A549 (cell line): ENCODE results near the gene KRT15. TPM values are rescaled to one million over a fixed set of nuclear protein-coding genes. Genes with fewer than 3 reads are reported as not detected.
A peak's percentile ranks its signal among the peaks of the same experiment; 100 is the strongest.

Experiments used
- ATAC-seq, 2 experiments: fragments of 200-7000 bp in 1 of 2; fragments of >200 bp in 1 of 2; cut with Nextera tagmentation in 1 of 2; cut with Tn5 transposase in 1 of 2; 3 replicates each; pipeline versions ENCODE4 v1.8.0 to v1.9.1; 2018 to 2020; ENCODE audit warnings: mild to moderate bottlenecking in 1 of 2, moderate library complexity in 1 of 2
- CTCF ChIA-PET: fragments of 300-600 bp; sonication (Branson Sonifier 250); formaldehyde crosslinking; extraction: SDS; loops from one replicate; lab custom pipeline; 2021; ENCODE audit warnings: antibody characterized with exemption, inconsistent platforms; lab: Yijun Ruan, JAX
- POLR2A ChIA-PET: fragments of 350-600 bp; formaldehyde crosslinking; extraction: SDS; loops from one replicate; lab custom pipeline; 2021; ENCODE audit warnings: antibody characterized with exemption, inconsistent platforms; lab: Yijun Ruan, JAX
- DNase-seq, 2 experiments: peaks; one replicate each; pipeline versions ENCODE4 v3.0.0 to v3.0.0-alpha.2; 2011 to 2016; ENCODE audit warnings: low read depth in 1 of 2, low spot score in 1 of 2
- FAIRE-seq: peaks from 2 replicates; lab custom pipeline; 2011; peaks lifted over from hg19 to GRCh38; lab: Jason Lieb, UNC
- H3K27ac ChIP-seq, 2 experiments: fragments of >200 bp; sonication (Bioruptor Twin); formaldehyde crosslinking; 3 replicates each; pipeline ENCODE4 v1.5.1; 2016 to 2017
- H3K4me1 ChIP-seq: fragments of >200 bp; sonication (Bioruptor Twin); formaldehyde crosslinking; 3 replicates; pipeline ENCODE4 v1.6.1; 2016
- H3K4me2 ChIP-seq: fragments of >200 bp; sonication (Bioruptor Twin); formaldehyde crosslinking; 3 replicates; pipeline ENCODE4 v1.6.1; 2016
- H3K4me3 ChIP-seq: fragments of >200 bp; sonication (Bioruptor Twin); formaldehyde crosslinking; 3 replicates; pipeline ENCODE4 v1.5.1; 2016
- H3K9me3 ChIP-seq: fragments of >200 bp; sonication (Bioruptor Twin); formaldehyde crosslinking; 3 replicates; pipeline ENCODE4 v1.6.1; 2016
- BHLHE40 ChIP-seq: IDR thresholded peaks from 2 replicates; pipeline ENCODE4 v1.6.1; 2012; ENCODE audit warnings: low read depth, low read length, inconsistent platforms
- CEBPB ChIP-seq, 2 experiments: fragments of >200 bp in 1 of 2; sonication (Bioruptor Twin) in 1 of 2; formaldehyde crosslinking in 1 of 2; IDR thresholded peaks; 2 replicates each; pipeline ENCODE4 v1.6.1; 2012 to 2016
- CHD4 ChIP-seq: fragments of 200-600 bp; sonication (generic); IDR thresholded peaks from 2 replicates; pipeline ENCODE4 v1.6.1; 2016; ENCODE audit warnings: antibody characterized with exemption, mild to moderate bottlenecking, borderline replicate concordance
- CTCF ChIP-seq: fragments of >200 bp; sonication (Bioruptor Twin); formaldehyde crosslinking; IDR thresholded peaks from 3 replicates; pipeline ENCODE4 v1.5.1; 2016
- ELK1 ChIP-seq: fragments of 150-350 bp; IDR thresholded peaks from 2 replicates; pipeline ENCODE4 v1.6.1; 2014; ENCODE audit warnings: low read depth, mild to moderate bottlenecking, low read length
- EP300 ChIP-seq, 2 experiments: fragments of >200 bp; sonication (Bioruptor Twin); formaldehyde crosslinking; IDR thresholded peaks; 2 replicates in 1 of 2; 3 replicates in 1 of 2; pipeline ENCODE4 v1.6.1; 2016 to 2017
- FOSL2 ChIP-seq, 2 experiments: fragments of 450-650 bp in 1 of 2; fragments of >200 bp in 1 of 2; sonication (Bioruptor Twin) in 1 of 2; formaldehyde crosslinking; IDR thresholded peaks; 2 replicates each; pipeline versions ENCODE4 v1.5.0 to v1.6.1; 2016 to 2020; ENCODE audit warnings: mild to moderate bottlenecking in 1 of 2, moderate library complexity in 1 of 2
- HDAC2 ChIP-seq: fragments of 200-600 bp; sonication (generic); IDR thresholded peaks from 2 replicates; pipeline ENCODE4 v1.6.1; 2016
- HOXB5 ChIP-seq: fragments of 250-450 bp; sonication (Bioruptor Pico); IDR thresholded peaks from 2 replicates; pipeline ENCODE4 v1.5.0; 2020; ENCODE audit warnings: mild to moderate bottlenecking, moderate library complexity
- KDM1A ChIP-seq: fragments of 200-600 bp; sonication (generic); IDR thresholded peaks from 2 replicates; pipeline ENCODE4 v1.6.1; 2016; ENCODE audit warnings: low read depth, mild to moderate bottlenecking
- MAZ ChIP-seq: fragments of 150-350 bp; IDR thresholded peaks from 2 replicates; pipeline ENCODE4 v1.6.1; 2014; ENCODE audit warnings: antibody characterized with exemption, low read depth, low read length, borderline replicate concordance
- MYC ChIP-seq: IDR thresholded peaks from 2 replicates; pipeline ENCODE4 v1.6.1; 2012; ENCODE audit warnings: mild to moderate bottlenecking, inconsistent platforms, low read length, improper control_type of control experiment, borderline replicate concordance
- NR3C1 ChIP-seq: fragments of >200 bp; sonication (Bioruptor Twin); formaldehyde crosslinking; IDR thresholded peaks from 3 replicates; pipeline ENCODE4 v1.6.1; 2017
- PBX3 ChIP-seq: IDR thresholded peaks from 2 replicates; pipeline ENCODE4 v1.6.1; 2012
- PHF8 ChIP-seq: fragments of 200-600 bp; sonication (generic); IDR thresholded peaks from 2 replicates; pipeline ENCODE4 v1.6.1; 2016; ENCODE audit warnings: low read depth, mild to moderate bottlenecking, antibody characterized with exemption, moderate library complexity, borderline replicate concordance
- POLR2A ChIP-seq: IDR thresholded peaks from 2 replicates; pipeline ENCODE4 v1.6.1; 2012; ENCODE audit warnings: mild to moderate bottlenecking, low read length
- RAD21 ChIP-seq, 2 experiments: fragments of >200 bp in 1 of 2; sonication (Bioruptor Twin) in 1 of 2; formaldehyde crosslinking in 1 of 2; IDR thresholded peaks in 1 of 2; conservative IDR thresholded peaks in 1 of 2; 2 replicates in 1 of 2; 3 replicates in 1 of 2; pipeline ENCODE4 v1.6.1; 2012 to 2018; ENCODE audit warnings: inconsistent platforms in 1 of 2
- RARB ChIP-seq: fragments of 250-450 bp; sonication (Bioruptor Pico); IDR thresholded peaks from 2 replicates; pipeline ENCODE4 v1.8.0; 2021; ENCODE audit warnings: mild to moderate bottlenecking, moderate library complexity
- RCOR1 ChIP-seq: fragments of 150-350 bp; IDR thresholded peaks from 2 replicates; pipeline ENCODE4 v1.6.1; 2014; ENCODE audit warnings: antibody characterized with exemption, low read length, low read depth
- RFX5 ChIP-seq: fragments of 450-650 bp; IDR thresholded peaks from 2 replicates; pipeline ENCODE4 v1.7.1; 2014; ENCODE audit warnings: antibody characterized with exemption, mild to moderate bottlenecking, moderate library complexity
- RNF2 ChIP-seq: fragments of 200-600 bp; sonication (generic); IDR thresholded peaks from 2 replicates; pipeline ENCODE4 v1.6.1; 2016; ENCODE audit warnings: low read depth, mild to moderate bottlenecking, antibody characterized with exemption, moderate library complexity, borderline replicate concordance
- SMC3 ChIP-seq: fragments of >200 bp; sonication (Bioruptor Twin); formaldehyde crosslinking; IDR thresholded peaks from 3 replicates; pipeline ENCODE4 v1.6.1; 2018; ENCODE audit warnings: inconsistent platforms
- ZNF302 ChIP-seq: fragments of 250-450 bp; sonication (Bioruptor Pico); IDR thresholded peaks from 2 replicates; pipeline ENCODE4 v1.9.0; 2021; ENCODE audit warnings: inconsistent platforms, mild to moderate bottlenecking, moderate library complexity
- WGBS: methylation state at CpG from one replicate; pipeline ENCODE4 v1.1.6; 2017; ENCODE audit errors: missing lambda C conversion rate; 5-methylcytosine and 5-hydroxymethylcytosine counted together
- polyA plus RNA-seq, 4 experiments: library from polyadenylated mRNA; depleted of rRNA in 3 of 4; stranded (reverse); fragments of >200 nt; fragmentation: RNase III in 1 of 4; extraction: RNeasy Plus Mini Kit Qiagen cat#74134 plus additional on column Dnase treatment in 1 of 4; gene quantifications; 2 replicates in 3 of 4; 3 replicates in 1 of 4; pipeline ENCODE4 v1.2.3, GENCODE V29; 2011 to 2017

KRT15 gene
- polyA plus RNA-seq, 2 of the 4 experiments (the other 2 are of a cell fraction), result 0.62 to 2.1 TPM

- no peak for TF ChIP-seq PHF8
Observed at GRCh38 chr17:41489531-41489930, 29.2 kb downstream of the KRT15 start, which contains the start of gene KRT36 (continued).

- no peak for FAIRE-seq
- DNase-seq, result peak in 1 of 2 experiments; percentile 48
- Histone ChIP-seq H3K4me1 (no peaks in the 10 kb centered on the region), H3K4me3 (no peak overlapping the region), H3K4me2 (no peak overlapping the region), H3K27ac (no peak overlapping the region), H3K9me3 (no peaks in the 10 kb centered on the region)
- 74% methylated on average over 29 of the region's 29 CpGs for WGBS
- ChIA-PET POLR2A (no interaction called here), CTCF (interaction anchor here (0.6 to 13.1 kb wide), 13 partner anchors 9 to 179 kb away, joined by 3 to 119 read pairs (median 3); partner anchors contain the start of gene KRT32)
- TF ChIP-seq CEBPB (IDR thresholded peaks at IDR 0.05), result no peak
- TF ChIP-seq EP300 (IDR thresholded peaks at IDR 0.05), result no peak
- no peak for TF ChIP-seq HDAC2
- TF ChIP-seq PHF8, result no peak
- TF ChIP-seq MAZ, result no peak
- no peak for TF ChIP-seq MYC
- TF ChIP-seq FOSL2 (IDR thresholded peaks at IDR 0.05), result no peak
- TF ChIP-seq FOSL2 (CRISPR knock-in tag; IDR thresholded peaks at IDR 0.05), result no peak
- TF ChIP-seq CHD4, result no peak
- no peak for TF ChIP-seq ELK1
- TF ChIP-seq ZNF302 (CRISPR knock-in tag), result no peak
- peak; percentile 29 to 49; a peak in 2 of 5 replicates for TF ChIP-seq RAD21 (conservative IDR thresholded peaks at IDR 0.05 in 1 of 2, IDR thresholded peaks at IDR 0.05 in 1 of 2)
- peak; percentile 45 for TF ChIP-seq CTCF
- no peak for TF ChIP-seq RFX5
- TF ChIP-seq NR3C1, result no peak
- TF ChIP-seq PBX3, result no peak
- no peak for TF ChIP-seq RCOR1
- TF ChIP-seq SMC3, result peak; percentile 52
- no peak for TF ChIP-seq RNF2
- TF ChIP-seq RARB, result no peak
- no peak for TF ChIP-seq HOXB5 (CRISPR knock-in tag)
- no peak for TF ChIP-seq KDM1A
- TF ChIP-seq BHLHE40, result no peak
- TF ChIP-seq POLR2A, result no peak
- ATAC-seq, result peak in 1 of 2 experiments; percentile 78; a peak in 4 of 6 replicates
Observed at GRCh38 chr17:41486809-41487530, 31.7 kb downstream of the KRT15 start.
